ENCODE measurements around the gene DHDDS. TPM values are rescaled to one million over a fixed set of nuclear protein-coding genes. Genes with fewer than 3 reads are reported as not detected.
"Not testable (repeated sequence)": the region's sequence is repeated elsewhere in the genome, so short reads cannot be mapped to it uniquely, and the experiment has no call there.

Gene DHDDS, protein sequence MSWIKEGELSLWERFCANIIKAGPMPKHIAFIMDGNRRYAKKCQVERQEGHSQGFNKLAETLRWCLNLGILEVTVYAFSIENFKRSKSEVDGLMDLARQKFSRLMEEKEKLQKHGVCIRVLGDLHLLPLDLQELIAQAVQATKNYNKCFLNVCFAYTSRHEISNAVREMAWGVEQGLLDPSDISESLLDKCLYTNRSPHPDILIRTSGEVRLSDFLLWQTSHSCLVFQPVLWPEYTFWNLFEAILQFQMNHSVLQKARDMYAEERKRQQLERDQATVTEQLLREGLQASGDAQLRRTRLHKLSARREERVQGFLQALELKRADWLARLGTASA
- 58.4 and 60.9 TPM in 2 replicates for total RNA-seq

DNA sequence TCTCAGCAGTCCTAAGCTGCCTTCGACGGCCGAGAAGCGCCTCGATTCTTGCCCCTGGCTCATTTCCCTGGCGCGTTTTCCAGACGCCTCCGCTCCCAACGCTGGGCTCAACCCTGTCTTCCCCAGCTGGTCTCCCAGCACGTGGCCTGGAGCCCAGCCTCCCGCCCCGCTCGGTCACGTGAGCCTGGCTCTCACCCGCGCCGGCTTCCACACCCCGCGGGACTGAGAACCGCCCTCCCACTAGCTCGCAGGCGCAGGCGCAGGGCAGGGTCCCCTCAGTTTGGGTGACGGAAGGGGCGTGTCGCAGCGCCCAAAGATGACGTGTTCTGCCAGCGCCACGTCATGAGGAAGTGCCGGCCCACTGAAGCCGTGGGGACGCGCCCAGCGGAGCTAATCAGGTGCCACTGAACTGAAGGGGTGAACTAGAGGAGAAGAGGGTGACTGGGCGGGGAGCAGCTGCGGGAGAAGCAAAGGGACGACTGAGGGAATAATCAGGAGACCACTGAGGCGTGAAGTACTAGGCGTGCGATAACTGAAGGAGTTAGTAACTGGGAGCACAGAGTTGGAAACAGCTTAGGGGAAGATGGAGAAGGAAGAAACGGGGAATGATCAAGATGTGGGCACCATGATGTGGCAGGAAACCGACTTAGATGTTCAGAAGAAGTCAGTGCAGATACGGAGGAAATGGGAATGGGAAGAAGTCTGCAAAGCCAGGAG, at the start of gene DHDDS:
TSS of gene DHDDS (plus strand) at position 343 of the 717 bp plus-strand sequence. CDS start 625 bp downstream, outside the sequence.
- intact Hi-C loops (cut with micrococcal nuclease), result loop anchor here (1.0 to 5.0 kb wide), 8 partner anchors 40 to 355 kb away; partner anchors contain the start of genes CEP85, HMGN2, PDIK1L and PIGV
- peak within 1 kb of the TSS; percentile 94 for H3K4me3 Mint-ChIP-seq
- H3K27me3 Mint-ChIP-seq (ENCODE audit: insufficient read depth), result peaks cover 12% of the 10 kb centered on the region
- DNase-seq (ENCODE audit: low spot score), result peak; percentile 98
- no peaks in the 10 kb centered on the region for H3K9me3 Mint-ChIP-seq
- peaks cover 7% of the 10 kb centered on the region for H3K36me3 Mint-ChIP-seq (ENCODE audit: low read depth)
- peak within 1 kb of the TSS; percentile 89 for H3K27ac Mint-ChIP-seq
- H3K4me1 Mint-ChIP-seq (ENCODE audit: low read depth), result peaks cover 18% of the 10 kb centered on the region

DNA sequence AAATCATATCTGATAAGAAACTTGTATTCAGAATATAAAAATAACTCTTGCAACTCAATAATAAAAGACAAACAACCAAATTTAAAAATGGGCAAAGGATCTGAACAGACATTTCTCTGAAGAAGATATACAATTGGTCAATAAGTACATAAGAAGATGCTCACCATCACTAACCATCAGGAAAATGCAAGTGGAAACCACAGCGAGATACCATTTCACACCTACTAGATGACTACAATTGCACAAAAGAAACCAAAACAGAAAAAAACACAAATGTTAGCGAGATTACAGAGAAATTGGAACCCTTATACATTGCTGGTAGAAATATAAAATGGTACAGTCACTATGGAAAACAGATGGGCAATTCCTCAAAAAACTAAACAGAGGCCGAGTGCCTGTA, 48.0 kb upstream of the DHDDS start:
- peaks cover 47% of the 10 kb centered on the region for H3K4me1 Mint-ChIP-seq (ENCODE audit: low read depth)
- intact Hi-C loops (cut with micrococcal nuclease), result no loop called here
- no peak for DNase-seq (ENCODE audit: low spot score)
- no peaks in the 10 kb centered on the region for H3K9me3 Mint-ChIP-seq
- peaks cover 3% of the 10 kb centered on the region for H3K36me3 Mint-ChIP-seq (ENCODE audit: low read depth)
- H3K27ac Mint-ChIP-seq, result peak overlapping the region; percentile 15
- peaks cover 3% of the 10 kb centered on the region for H3K27me3 Mint-ChIP-seq (ENCODE audit: insufficient read depth)
- no peak overlapping the region for H3K4me3 Mint-ChIP-seq

DNA sequence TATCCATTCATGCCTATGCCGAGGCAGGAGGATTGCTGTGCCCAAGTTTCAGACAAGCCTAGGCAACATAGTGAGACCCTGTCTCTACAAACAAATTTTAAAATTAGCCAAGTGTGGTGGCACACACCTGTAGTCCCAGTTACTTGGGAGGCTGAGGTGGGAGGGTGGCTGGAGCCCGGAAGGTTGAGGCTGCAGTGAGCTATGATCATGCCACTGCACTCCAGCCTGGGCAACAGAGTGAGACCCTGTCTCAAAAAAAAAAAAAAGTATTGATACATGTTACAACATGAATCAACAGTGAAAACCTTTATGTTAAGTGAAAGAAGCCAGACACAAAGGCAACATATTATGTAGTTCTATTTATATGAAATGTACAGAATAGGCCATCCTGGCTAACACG, 47.1 kb upstream of the DHDDS start:
- H3K27ac Mint-ChIP-seq; intact Hi-C loops (cut with micrococcal nuclease); H3K27me3 Mint-ChIP-seq (ENCODE audit: insufficient read depth); H3K36me3 Mint-ChIP-seq (ENCODE audit: low read depth); H3K9me3 Mint-ChIP-seq; DNase-seq (ENCODE audit: low spot score): not testable (repeated sequence)
- Mint-ChIP-seq H3K4me3 (peak overlapping the region; percentile 7), H3K4me1 (ENCODE audit: low read depth) (peaks cover 51% of the 10 kb centered on the region)

DNA sequence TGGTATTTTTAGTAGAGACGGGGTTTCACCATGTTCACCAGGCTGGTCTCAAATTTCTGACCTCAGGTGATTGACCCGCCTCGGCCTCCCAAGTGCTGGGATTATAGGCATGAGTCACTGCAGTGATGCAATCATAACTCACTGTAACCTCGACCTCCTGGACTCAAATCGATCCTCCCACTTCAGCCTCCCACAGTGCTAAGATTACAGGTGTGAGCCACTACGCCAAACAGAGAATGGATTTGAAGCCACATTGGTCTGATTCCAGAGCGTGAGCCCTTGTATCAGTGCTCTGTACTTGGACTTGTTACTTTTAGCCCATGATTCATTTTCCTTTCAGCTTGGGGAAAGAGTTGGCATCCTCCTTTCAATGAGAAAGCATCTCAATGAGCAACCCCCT, 44.7 kb upstream of the DHDDS start:
- Mint-ChIP-seq H3K9me3 (no peaks in the 10 kb centered on the region), H3K27me3 (ENCODE audit: insufficient read depth) (peaks cover under 1% of the 10 kb centered on the region), H3K27ac (no peak overlapping the region), H3K36me3 (ENCODE audit: low read depth) (peaks cover 3% of the 10 kb centered on the region), H3K4me3 (no peak overlapping the region), H3K4me1 (ENCODE audit: low read depth) (peaks cover 59% of the 10 kb centered on the region)
- DNase-seq (ENCODE audit: low spot score), result no peak
- intact Hi-C loops (cut with micrococcal nuclease), result no loop called here

DNA sequence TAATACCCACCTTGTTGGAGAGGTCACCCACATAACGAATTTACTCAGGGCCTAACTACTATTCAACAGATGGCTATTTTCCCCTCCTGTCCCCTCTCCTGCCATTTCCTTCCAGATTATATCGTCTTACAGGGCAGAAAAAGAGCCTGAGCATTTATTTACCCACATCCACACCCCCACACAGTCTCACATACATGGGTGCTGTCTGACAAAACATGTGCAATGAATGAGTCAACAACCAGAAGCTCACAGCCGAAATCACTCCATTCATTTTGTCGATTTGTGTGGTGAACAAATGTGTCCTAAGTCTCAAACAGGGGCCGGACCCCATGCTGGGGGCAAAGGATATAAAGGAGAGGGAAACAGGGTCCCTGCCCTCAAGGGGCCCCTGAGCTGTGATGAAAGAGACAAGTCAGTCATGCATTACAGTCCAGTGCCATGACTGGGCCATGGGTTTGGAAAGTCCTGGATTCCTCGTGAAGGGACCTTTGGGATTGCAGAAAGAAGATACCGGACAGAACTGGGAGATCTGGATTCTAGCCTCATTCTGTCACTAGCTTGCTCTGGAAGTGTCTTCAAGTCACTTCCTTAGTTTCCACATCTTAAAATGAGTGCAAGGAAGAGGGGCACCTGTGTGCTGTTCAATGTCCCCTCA, 43.2 kb upstream of the DHDDS start:
- DNase-seq (ENCODE audit: low spot score), result no peak
- Mint-ChIP-seq H3K4me1 (ENCODE audit: low read depth) (peaks cover 57% of the 10 kb centered on the region), H3K27me3 (ENCODE audit: insufficient read depth) (peaks cover 2% of the 10 kb centered on the region), H3K9me3 (no peaks in the 10 kb centered on the region), H3K4me3 (peak overlapping the region; percentile 22), H3K27ac (peak overlapping the region; percentile 11), H3K36me3 (ENCODE audit: low read depth) (peaks cover 3% of the 10 kb centered on the region)
- intact Hi-C loops (cut with micrococcal nuclease), result loop anchor here (1.0 kb wide), 1 partner anchor 11 kb away; no protein-coding TSS in a partner anchor

DNA sequence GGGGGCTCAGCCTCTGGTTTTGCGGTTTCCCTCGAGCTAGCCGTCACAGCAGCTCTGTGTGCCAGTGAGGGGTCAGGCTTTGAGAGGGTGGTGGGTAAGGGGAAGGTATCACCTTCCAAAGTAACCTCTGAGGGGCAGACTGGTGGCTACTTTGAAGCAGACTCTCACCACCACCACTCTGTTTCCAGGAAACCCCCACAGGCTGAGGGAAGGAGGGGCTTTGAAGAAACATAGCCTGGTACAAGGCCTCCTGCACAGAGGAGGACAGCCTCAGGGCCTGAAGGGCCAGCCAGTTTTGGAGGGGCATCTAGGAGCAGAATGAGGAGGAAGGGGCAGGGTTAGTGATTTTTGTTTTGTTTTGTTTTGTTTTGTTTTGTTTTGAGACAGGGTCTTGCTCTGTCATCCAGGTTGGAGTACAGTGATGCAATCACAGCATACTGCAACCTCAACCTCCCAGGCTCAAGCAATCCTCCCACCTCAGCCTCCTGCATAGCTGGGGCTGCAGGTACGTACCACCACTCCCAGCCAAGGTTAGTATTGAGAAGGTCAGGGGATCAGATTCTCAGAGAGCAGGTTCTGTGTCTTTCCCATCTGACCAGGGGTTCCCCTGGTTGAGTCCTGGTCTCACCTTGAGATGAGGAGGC, 42.4 kb upstream of the DHDDS start:
- no peaks in the 10 kb centered on the region for H3K36me3 Mint-ChIP-seq (ENCODE audit: low read depth)
- H3K4me3 Mint-ChIP-seq, result no peak overlapping the region
- intact Hi-C loops (cut with micrococcal nuclease), result loop anchor here (2.0 kb wide), 2 partner anchors 25 to 105 kb away; no protein-coding TSS in a partner anchor
- H3K4me1 Mint-ChIP-seq (ENCODE audit: low read depth), result peaks cover 51% of the 10 kb centered on the region
- DNase-seq (ENCODE audit: low spot score), result no peak
- H3K9me3 Mint-ChIP-seq, result no peaks in the 10 kb centered on the region
- H3K27ac Mint-ChIP-seq, result no peak overlapping the region
- H3K27me3 Mint-ChIP-seq (ENCODE audit: insufficient read depth), result peaks cover 2% of the 10 kb centered on the region

DNA sequence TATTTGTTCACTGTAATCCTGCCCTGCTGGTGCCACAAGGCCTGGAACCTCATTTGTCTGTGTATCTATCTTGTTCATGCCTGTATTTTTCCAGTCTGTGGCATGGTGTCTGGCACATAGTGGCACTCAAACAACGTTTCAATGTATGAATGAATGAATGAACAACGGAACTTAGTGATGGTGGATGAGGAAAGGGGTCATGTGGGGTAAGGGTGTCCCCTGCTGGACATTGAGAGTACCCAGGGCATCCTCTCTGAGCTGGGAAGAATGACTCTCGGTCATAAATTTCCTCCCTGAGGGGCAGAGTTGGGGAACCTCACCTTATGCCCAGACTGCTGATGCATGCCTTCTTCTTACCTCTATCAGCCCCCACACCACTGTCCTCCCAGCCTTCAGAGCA, 40.7 kb upstream of the DHDDS start:
- H3K9me3 Mint-ChIP-seq, result no peaks in the 10 kb centered on the region
- H3K4me3 Mint-ChIP-seq, result no peak overlapping the region
- intact Hi-C loops (cut with micrococcal nuclease), result loop anchor here (1.0 to 2.0 kb wide), 7 partner anchors 27 to 286 kb away; partner anchors contain the start of genes CEP85 and ZNF593
- peaks cover 42% of the 10 kb centered on the region for H3K4me1 Mint-ChIP-seq (ENCODE audit: low read depth)
- no peaks in the 10 kb centered on the region for H3K36me3 Mint-ChIP-seq (ENCODE audit: low read depth)
- peak; percentile 36 for DNase-seq (ENCODE audit: low spot score)
- peaks cover 3% of the 10 kb centered on the region for H3K27me3 Mint-ChIP-seq (ENCODE audit: insufficient read depth)
- H3K27ac Mint-ChIP-seq, result no peak overlapping the region

DNA sequence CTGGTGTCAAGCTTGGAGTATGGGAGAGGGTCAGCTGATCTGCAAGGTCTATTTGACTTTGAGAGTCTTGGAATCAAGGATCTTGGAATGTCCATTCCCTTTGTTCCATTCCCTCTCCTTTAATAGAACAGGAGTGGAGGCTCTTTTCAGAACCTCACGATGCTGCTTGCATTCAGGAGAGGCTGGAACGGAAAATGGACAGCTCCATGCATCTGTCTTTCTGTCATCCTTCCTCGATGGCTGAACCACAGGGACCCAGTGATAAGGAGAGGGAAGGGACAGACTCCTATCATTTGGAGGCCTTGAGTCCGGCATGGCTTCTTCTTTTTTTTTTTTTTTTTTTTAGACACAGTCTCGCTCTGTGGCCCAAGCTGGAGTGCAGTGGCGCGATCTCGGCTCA, 36.4 kb upstream of the DHDDS start:
- peaks cover 11% of the 10 kb centered on the region for H3K4me1 Mint-ChIP-seq (ENCODE audit: low read depth)
- no peaks in the 10 kb centered on the region for H3K9me3 Mint-ChIP-seq
- H3K4me3 Mint-ChIP-seq, result no peak overlapping the region
- intact Hi-C loops (cut with micrococcal nuclease), result no loop called here
- H3K27ac Mint-ChIP-seq, result no peak overlapping the region
- no peak for DNase-seq (ENCODE audit: low spot score)
- H3K27me3 Mint-ChIP-seq (ENCODE audit: insufficient read depth), result peaks cover 15% of the 10 kb centered on the region
- no peaks in the 10 kb centered on the region for H3K36me3 Mint-ChIP-seq (ENCODE audit: low read depth)

DNA sequence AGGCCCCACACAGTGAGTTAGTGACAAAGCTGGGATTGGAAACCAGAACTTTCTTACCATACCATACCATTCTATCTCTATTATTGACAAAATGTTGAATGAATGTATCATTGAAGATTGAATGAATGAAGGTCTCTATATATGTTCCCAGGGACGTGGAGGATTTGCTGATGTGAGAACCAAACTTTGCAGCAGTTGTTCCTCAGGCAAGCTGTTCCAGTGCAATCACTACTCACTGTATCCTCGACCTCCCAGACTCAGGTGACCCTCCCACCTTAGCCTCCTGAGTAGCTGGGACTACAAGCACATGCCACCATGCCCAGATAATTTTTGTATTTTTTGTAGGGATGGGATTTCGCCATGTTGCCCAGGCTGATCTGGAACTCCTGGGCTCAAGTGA, 33.1 kb upstream of the DHDDS start:
- no peaks in the 10 kb centered on the region for H3K36me3 Mint-ChIP-seq (ENCODE audit: low read depth)
- H3K27ac Mint-ChIP-seq, result no peak overlapping the region
- H3K4me1 Mint-ChIP-seq (ENCODE audit: low read depth), result no peaks in the 10 kb centered on the region
- peaks cover 22% of the 10 kb centered on the region for H3K27me3 Mint-ChIP-seq (ENCODE audit: insufficient read depth)
- no peaks in the 10 kb centered on the region for H3K9me3 Mint-ChIP-seq
- no peak overlapping the region for H3K4me3 Mint-ChIP-seq
- intact Hi-C loops (cut with micrococcal nuclease), result no loop called here
- DNase-seq (ENCODE audit: low spot score), result no peak

DNA sequence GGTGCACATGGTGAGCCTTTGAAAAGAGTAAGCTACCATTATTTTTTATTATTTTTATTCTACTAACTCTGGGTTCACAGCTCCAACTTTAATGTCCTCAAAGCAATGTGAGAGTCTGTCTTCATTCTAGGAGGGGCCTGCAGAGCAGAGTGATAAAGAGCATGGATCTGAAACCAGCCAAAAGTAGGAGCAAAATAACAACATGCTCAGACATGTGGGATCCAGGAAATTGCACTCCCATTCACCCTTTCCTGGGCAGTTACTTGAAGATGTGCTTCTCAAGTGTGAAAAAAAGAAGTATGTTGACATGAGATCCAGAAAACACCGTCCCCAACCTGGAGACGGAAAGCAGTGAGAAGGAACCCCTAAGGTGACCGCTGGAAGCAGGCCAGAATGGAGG, 30.2 kb upstream of the DHDDS start:
- no peak overlapping the region for H3K4me3 Mint-ChIP-seq
- peaks cover 20% of the 10 kb centered on the region for H3K27me3 Mint-ChIP-seq (ENCODE audit: insufficient read depth)
- H3K36me3 Mint-ChIP-seq (ENCODE audit: low read depth), result no peaks in the 10 kb centered on the region
- no peaks in the 10 kb centered on the region for H3K4me1 Mint-ChIP-seq (ENCODE audit: low read depth)
- H3K9me3 Mint-ChIP-seq, result no peaks in the 10 kb centered on the region
- intact Hi-C loops (cut with micrococcal nuclease), result no loop called here
- DNase-seq (ENCODE audit: low spot score), result no peak
- no peak overlapping the region for H3K27ac Mint-ChIP-seq

DNA sequence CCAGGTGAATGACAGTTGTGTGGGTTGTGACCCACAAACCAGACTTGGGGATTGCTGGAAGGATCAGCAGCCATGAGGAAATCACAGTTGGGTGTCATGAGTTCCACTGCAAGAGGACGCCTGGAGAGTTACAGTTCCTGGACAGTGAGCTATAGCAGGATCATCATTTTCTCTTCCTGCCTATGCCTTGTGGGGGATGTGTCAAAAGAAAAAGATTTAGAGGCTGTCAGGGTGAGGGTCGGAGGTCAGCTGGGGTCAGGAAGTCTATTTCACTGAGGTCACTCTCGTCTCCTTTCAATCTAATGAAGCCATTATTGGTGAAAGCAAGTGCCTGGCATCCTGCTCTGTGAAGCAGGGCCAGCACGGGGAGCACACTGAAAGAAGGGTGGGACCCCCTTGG, 28.5 kb upstream of the DHDDS start:
- no peak for DNase-seq (ENCODE audit: low spot score)
- intact Hi-C loops (cut with micrococcal nuclease), result no loop called here
- H3K27me3 Mint-ChIP-seq (ENCODE audit: insufficient read depth), result peaks cover 17% of the 10 kb centered on the region
- H3K27ac Mint-ChIP-seq, result no peak overlapping the region
- H3K9me3 Mint-ChIP-seq, result no peaks in the 10 kb centered on the region
- no peak overlapping the region for H3K4me3 Mint-ChIP-seq
- H3K4me1 Mint-ChIP-seq (ENCODE audit: low read depth), result peaks cover 2% of the 10 kb centered on the region
- H3K36me3 Mint-ChIP-seq (ENCODE audit: low read depth), result no peaks in the 10 kb centered on the region

DNA sequence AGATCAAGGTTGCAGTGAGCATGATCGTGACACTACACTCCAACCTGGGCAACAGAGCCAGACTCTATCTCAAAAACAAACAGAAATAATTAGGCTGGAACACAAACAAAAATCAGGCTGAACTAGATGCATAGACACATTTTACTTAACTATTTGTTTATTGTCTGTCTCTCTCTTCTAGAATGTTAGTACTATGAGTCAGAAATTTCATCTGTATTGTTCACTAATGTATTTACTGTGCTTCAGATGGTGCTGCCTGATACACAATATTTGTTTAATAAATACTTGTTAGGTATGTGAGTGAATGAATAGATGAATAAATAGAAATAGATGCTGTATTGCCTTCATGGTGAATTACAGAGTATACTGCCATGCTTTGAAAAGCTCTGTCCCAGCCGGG, 27.5 kb upstream of the DHDDS start:
- no peaks in the 10 kb centered on the region for H3K9me3 Mint-ChIP-seq
- DNase-seq (ENCODE audit: low spot score), result no peak
- peaks cover 12% of the 10 kb centered on the region for H3K4me1 Mint-ChIP-seq (ENCODE audit: low read depth)
- peaks cover 24% of the 10 kb centered on the region for H3K27me3 Mint-ChIP-seq (ENCODE audit: insufficient read depth)
- H3K27ac Mint-ChIP-seq, result no peak overlapping the region
- H3K4me3 Mint-ChIP-seq, result no peak overlapping the region
- H3K36me3 Mint-ChIP-seq (ENCODE audit: low read depth), result no peaks in the 10 kb centered on the region
- intact Hi-C loops (cut with micrococcal nuclease), result no loop called here

Measured in activated T-helper 1 cell treated with anti-CD3 and anti-CD28 coated beads, Interleukin-12 subunit alpha, Interleukin-12 subunit beta, Interleukin-2, Interleukin-4 antibody, amounts not matched to agents 30 ng/mL and 10 ng/mL and 1 ng/mL, durations not matched to agents 14 hours and 24 hours and 36 hours (primary cell).